GM18505 (cell line): Measurements from ENCODE around the gene CHST6.
"Not testable (repeated sequence)": the region's sequence is repeated elsewhere in the genome, so short reads cannot be mapped to it uniquely, and the experiment has no call there.

Experiments
- ATAC-seq: cut with Tn5 transposase; IDR thresholded peaks from one replicate; pipeline ENCODE4 v1.9.1; 2021; ENCODE audit not compliant: unreplicated experiment
- POLR2A ChIP-seq: IDR thresholded peaks from 4 replicates; pipeline ENCODE4 v1.6.1; 2011; ENCODE audit warnings: borderline replicate concordance; ENCODE audit not compliant: insufficient read depth, insufficient read length; ENCODE audit errors: extremely low read depth

CHST6 gene

GRCh38 chr16:75495076-75495674 lies at the start of gene CHST6:
Gene CHST6, minus strand, starts transcription at chr16:75495441. Its CDS starts 15,613 bp downstream, at chr16:75479828.
- peak; percentile 62 for ATAC-seq
- TF ChIP-seq POLR2A, result peak; percentile 59

- not testable (repeated sequence) for ATAC-seq
Measured at GRCh38 chr16:75542462-75542861, 47.2 kb upstream of the CHST6 start.

GRCh38 chr16:75541236-75541635 lies 46.0 kb upstream of the CHST6 start:
- no peak for TF ChIP-seq POLR2A
- ATAC-seq, result no peak

DNA sequence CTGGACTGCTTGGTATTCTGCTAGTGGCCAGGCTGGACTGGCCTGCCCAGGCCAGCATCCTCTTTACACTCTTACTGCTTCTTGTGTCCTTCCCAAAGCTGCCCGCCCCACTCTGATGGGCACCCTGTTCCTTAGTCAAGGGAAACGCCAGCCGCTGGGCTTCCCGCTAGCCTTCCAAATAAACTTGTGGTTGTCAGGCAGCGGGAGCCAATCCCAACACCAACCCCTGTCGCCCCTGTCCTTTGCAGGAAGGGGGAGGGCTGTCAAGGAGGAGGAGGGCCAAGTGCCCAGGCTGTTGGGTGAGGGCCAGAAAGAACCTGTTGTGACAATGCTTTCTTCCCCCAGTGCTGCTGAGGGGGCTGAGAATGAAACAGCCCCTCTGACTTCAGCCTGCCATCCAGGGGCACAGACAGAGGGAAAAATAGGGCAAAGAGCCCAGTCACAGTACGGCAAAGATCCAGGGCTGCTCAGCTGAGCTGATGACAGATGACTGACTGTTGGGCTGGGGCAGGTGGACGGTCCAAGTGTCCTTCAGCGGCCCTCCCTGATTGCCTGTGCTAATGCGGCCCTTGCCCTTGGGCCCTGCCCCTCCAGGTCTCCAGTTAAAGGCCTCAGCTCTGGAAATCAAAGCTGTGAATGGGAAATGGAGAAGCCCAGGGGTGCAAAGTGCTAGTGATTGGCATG lies 43.8 kb upstream of the CHST6 start:
- ATAC-seq, result not testable (repeated sequence)

GRCh38 chr16:75537776-75538175 lies 42.5 kb upstream of the CHST6 start:
- no peak for TF ChIP-seq POLR2A
- no peak for ATAC-seq

DNA sequence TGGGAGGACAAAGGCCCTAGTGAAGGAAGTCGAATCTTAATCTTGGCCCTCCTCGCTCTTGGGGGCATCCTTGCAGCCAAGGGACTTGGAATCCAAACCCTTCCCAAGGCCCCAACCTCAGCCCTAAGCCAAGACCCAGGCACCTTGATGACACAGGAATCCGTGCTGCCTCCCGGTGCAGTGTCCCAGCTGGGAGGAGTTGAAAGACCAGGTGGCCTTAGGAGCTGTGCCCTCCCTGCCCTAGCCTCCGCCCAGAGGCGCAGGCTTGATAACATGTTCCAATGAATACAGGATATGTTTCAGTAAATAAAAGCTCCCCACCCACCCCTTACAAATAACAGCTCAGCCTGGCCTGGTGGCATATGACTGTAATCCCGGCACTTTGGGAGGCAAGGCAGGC lies 40.7 kb upstream of the CHST6 start, which contains the start of gene CHST5:
TSS of gene CHST5 (minus strand) at position 208 of the 400 bp plus-strand sequence. CDS start 5,724 bp downstream, outside the sequence.
- TF ChIP-seq POLR2A, result no peak
- no peak for ATAC-seq

- no peak for ATAC-seq
Measured at GRCh38 chr16:75535211-75535843, 40.1 kb upstream of the CHST6 start.

GRCh38 chr16:75534560-75535205 lies 39.4 kb upstream of the CHST6 start:
- TF ChIP-seq POLR2A, result no peak
- ATAC-seq, result no peak

More at GRCh38 chr16:75535211-75535843, 40.1 kb upstream of the CHST6 start:
- no peak for TF ChIP-seq POLR2A

DNA sequence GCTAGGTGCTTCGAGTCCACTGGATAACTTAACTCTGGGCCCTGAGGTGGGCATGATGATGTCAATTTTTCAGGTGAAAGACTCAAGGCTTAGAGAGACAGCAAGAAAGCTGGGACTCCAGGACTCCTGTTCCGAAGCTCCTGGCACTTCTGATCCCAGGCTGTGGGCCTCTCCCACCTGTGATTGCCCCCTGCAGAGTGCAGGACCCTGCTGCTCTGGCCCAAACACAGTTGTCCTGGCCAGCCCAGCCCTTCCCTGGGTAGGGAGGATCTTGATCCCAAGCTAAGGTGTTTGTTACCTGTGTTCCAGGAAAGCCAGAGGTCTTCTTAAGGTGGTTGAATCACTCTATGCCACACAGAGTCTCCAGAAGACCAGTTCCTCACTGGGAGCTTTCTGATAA lies 37.5 kb upstream of the CHST6 start:
- no peak for ATAC-seq
- TF ChIP-seq POLR2A, result no peak

DNA sequence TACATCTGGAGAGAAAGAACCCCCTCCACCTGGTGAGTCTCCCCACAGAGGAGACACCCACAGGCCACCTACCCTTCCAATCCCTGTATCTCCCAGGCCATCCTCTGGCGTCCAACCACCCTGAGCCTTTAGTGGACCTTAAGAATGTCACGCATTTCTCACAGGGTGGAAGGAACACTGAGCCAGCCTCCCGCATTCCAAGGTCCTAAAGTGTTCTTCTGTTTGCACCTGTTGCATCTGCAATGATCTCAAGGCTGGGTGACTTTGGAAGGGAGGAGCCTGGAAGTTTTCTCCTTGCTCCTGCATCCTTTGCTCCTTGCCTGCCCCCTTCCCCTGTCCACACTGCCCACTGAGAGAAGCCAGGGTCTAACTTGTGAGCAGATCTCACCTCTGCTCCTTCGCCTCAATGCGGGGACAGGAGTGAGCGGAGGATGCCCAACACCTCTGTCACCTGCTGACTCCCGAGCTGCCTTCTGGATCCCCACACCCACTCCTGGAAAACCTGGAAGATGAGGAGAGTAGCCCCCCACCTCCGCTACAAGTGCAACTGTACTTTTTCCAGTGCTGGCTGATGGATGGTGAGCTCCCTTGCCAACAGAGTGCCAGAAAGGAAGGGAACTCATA lies 37.0 kb upstream of the CHST6 start:
- no peak for ATAC-seq
- no peak for TF ChIP-seq POLR2A

- no peak for ATAC-seq
- no peak for TF ChIP-seq POLR2A
Measured at GRCh38 chr16:75529959-75530358, 34.7 kb upstream of the CHST6 start.

DNA sequence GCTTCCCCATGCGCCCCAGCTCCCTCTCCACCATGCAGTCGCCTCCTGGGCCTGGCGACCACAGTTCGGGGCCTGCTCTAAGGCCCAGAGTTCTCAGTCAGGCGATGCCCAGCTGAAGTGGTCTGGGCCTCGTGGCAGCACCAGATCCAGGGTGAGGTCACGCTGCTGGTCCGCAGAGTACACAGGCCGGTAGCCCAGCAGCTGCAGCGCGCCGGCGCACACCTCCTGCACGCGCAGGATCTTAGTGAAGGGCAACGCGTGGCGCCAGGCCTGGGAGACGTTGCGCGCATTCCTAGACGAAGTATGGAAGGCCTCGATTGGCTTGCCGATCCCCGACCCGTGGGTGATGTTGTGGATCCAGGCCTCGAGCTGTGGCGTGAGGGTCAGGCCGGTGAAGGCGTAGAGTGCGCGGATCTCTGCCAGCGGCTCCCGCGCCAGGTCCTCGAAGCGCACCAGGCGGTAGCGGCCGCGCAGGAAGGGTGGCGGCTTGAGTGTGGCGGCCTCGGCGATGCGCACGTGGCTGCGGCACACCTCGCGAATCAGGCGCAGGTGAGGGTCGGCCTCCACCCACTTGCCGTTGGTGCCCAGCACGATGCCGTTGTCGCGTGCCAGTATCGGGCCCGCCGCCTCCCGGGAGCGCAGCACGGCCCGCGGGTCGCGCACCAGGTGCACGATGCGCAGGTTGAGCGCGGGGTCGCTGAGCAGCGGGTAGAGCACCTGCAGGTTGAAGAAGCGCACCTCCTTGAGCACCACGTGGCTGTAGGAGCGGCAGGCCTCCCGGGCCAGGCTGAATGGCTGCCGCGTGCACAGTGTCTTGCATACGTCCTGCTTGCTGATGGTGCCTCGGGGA lies 34.0 kb upstream of the CHST6 start:
- ATAC-seq, result no peak
- no peak for TF ChIP-seq POLR2A
